Thyroid gland (tissue), 4 donors: ENCODE results near the gene GRIN2A. TPM values are rescaled to one million over a fixed set of nuclear protein-coding genes. Genes with fewer than 3 reads are reported as not detected.

ENCODE experiments used
- DNase-seq, 2 donors: peaks; one replicate each; pipeline ENCODE4 v3.0.0-alpha.2; 2019
- H3K27ac ChIP-seq, 3 donors: fragments of 200-600 bp; sonication (generic); 1 replicate in 2 of 3; 2 replicates in 1 of 3; pipeline ENCODE4 v1.5.1; 2016 to 2019; ENCODE audit warnings: mild to moderate bottlenecking in 1 of 3, moderate library complexity in 1 of 3
- H3K27me3 ChIP-seq: fragments of 200-600 bp; sonication (generic); one replicate; pipeline ENCODE4 v1.5.1; 2019
- H3K36me3 ChIP-seq, 2 donors: fragments of 200-600 bp; sonication (generic); one replicate each; pipeline ENCODE4 v1.5.1; 2016 to 2019
- H3K4me1 ChIP-seq, 2 donors: fragments of 200-600 bp; sonication (generic); one replicate each; pipeline ENCODE4 v1.5.1; 2017 to 2019
- H3K4me3 ChIP-seq, 3 donors: fragments of 200-600 bp; sonication (generic); replicated peaks in 1 of 3; 1 replicate in 2 of 3; 2 replicates in 1 of 3; pipeline ENCODE4 v1.5.1; 2016; ENCODE audit warnings: mild to moderate bottlenecking in 1 of 3
- H3K9me3 ChIP-seq: fragments of 200-600 bp; sonication (generic); one replicate; pipeline ENCODE4 v1.5.1; 2017
- POLR2A ChIP-seq, 2 donors: fragments of 450-650 bp; IDR thresholded peaks; one replicate each; pipeline ENCODE4 v1.6.1; 2017; ENCODE audit warnings: antibody characterized with exemption in 2 of 2, mild to moderate bottlenecking in 2 of 2, moderate library complexity in 1 of 2
- WGBS, 2 donors: methylation state at CpG; one replicate each; pipeline ENCODE4 v1.1.5; 2017; 5-methylcytosine and 5-hydroxymethylcytosine counted together
- intact Hi-C: fragments of 100-400 bp; cut with DNase I; formaldehyde crosslinking; loops from one replicate; pipeline ENCODE4 v1.15.1; 2023
- total RNA-seq, 4 donors: library from RNA; depleted of rRNA; stranded (reverse); fragments of >200 nt; gene quantifications; one replicate each; pipeline ENCODE4 v1.2.3, GENCODE V29; 2016
- TF ChIP-seq, protein P1 (sequence below), 6 experiments: fragments of 200-600 bp in 3 of 6; fragments of 450-650 bp in 3 of 6; sonication (generic) in 3 of 6; IDR thresholded peaks; one replicate each; pipeline ENCODE4 v1.5.1; 2016 to 2019; ENCODE audit warnings: antibody characterized with exemption in 6 of 6, mild to moderate bottlenecking in 2 of 6, inconsistent platforms in 1 of 6, moderate library complexity in 1 of 6

GRIN2A gene
- total RNA-seq, 4 donors from 2014 or later = 0.11 to 1.3 (median 0.53) TPM

DNA sequence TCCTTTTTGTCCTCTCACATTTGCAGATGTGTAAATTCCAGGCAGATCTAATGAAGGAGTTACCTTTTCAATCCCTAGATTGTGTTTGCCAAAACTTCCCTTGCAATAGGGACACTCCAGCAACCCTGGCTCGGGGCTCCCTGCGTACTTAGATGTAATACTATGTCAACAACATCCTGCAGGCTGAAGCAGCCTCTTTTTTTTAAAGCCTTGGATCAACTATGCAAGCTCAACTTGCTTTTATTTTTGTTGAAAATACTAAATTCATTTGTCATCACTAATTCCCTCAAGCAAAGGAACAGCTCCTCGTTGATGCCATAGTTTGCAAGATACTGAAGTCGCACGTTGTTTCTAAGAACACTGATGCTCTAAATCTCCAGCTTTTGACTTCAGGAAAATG lies 59.1 kb downstream of the GRIN2A start:
- WGBS, 2 donors = 29 to 33% methylated on average over 5 of the region's 5 CpGs
- H3K9me3 ChIP-seq = no peaks in the 10 kb centered on the region
- TF ChIP-seq, protein P1, sequence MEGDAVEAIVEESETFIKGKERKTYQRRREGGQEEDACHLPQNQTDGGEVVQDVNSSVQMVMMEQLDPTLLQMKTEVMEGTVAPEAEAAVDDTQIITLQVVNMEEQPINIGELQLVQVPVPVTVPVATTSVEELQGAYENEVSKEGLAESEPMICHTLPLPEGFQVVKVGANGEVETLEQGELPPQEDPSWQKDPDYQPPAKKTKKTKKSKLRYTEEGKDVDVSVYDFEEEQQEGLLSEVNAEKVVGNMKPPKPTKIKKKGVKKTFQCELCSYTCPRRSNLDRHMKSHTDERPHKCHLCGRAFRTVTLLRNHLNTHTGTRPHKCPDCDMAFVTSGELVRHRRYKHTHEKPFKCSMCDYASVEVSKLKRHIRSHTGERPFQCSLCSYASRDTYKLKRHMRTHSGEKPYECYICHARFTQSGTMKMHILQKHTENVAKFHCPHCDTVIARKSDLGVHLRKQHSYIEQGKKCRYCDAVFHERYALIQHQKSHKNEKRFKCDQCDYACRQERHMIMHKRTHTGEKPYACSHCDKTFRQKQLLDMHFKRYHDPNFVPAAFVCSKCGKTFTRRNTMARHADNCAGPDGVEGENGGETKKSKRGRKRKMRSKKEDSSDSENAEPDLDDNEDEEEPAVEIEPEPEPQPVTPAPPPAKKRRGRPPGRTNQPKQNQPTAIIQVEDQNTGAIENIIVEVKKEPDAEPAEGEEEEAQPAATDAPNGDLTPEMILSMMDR (IDR thresholded peaks at IDR 0.05) = no peak
- no peak for TF ChIP-seq POLR2A (IDR thresholded peaks at IDR 0.05)
- peaks cover 13 to 18% of the 10 kb centered on the region in 2 donors for H3K4me1 ChIP-seq
- intact Hi-C loops = no loop called here
- no peaks in the 10 kb centered on the region for H3K36me3 ChIP-seq
- peak overlapping the region in 2 of 3 donors; percentile 26 to 65 for H3K27ac ChIP-seq
- no peaks in the 10 kb centered on the region for H3K27me3 ChIP-seq
- peak; percentile 78 to 82 for DNase-seq
- H3K4me3 ChIP-seq = no peak overlapping the region

DNA sequence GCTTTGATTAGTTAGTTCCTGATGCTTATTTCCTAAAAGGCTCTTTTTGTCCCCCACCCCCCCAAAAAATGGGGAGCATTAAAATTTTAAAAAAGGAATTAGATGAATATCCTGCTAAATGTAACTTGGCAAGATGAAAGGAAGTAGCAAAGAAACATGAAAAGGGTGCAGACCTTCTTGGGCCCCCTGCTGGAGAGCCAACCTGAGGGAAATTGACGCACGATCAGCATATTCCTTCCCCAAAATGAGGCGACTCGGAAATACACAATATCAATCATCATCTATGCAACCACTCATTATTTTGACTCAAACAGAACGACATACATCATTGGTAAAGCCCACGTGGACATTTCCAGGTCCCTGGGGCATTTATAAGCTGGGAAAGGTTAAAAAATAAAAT lies 59.7 kb downstream of the GRIN2A start:
- H3K9me3 ChIP-seq = no peaks in the 10 kb centered on the region
- peaks cover 13 to 18% of the 10 kb centered on the region in 2 donors for H3K4me1 ChIP-seq
- H3K36me3 ChIP-seq = no peaks in the 10 kb centered on the region
- no peaks in the 10 kb centered on the region for H3K27me3 ChIP-seq
- 33 to 51% methylated on average over 6 of the region's 6 CpGs for WGBS, 2 donors
- no peak overlapping the region for H3K4me3 ChIP-seq
- no peak for DNase-seq
- TF ChIP-seq, protein P1 (IDR thresholded peaks at IDR 0.05) = no peak
- TF ChIP-seq POLR2A (IDR thresholded peaks at IDR 0.05) = no peak
- peak overlapping the region in 2 of 3 donors; percentile 26 to 65 for H3K27ac ChIP-seq
- intact Hi-C loops = no loop called here

DNA sequence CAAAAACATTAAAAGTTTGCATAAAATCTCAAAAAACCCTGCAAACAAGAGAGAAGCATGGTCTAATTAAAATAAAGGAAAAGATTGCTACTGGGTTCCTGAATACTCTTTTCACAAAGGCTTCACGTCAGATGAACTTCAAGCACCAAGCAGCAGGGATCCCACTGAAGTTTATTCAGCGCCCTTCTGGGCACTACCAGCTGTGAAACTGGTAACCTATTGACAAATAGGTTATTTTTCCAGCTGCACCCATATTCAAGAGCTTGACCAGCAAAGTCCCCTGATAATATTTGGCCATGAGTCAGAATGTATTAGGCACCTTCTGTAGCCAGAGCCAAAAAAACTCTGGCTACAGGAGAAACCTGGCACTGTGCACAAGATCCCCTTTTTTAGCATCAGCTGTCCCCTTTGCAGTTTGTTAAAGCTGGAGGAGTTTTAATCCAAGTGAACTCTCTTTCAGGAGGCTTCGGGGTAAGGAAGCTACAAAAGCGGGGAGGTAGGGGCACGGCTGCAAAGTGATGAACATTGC lies 60.3 kb downstream of the GRIN2A start:
- intact Hi-C loops = no loop called here
- no peaks in the 10 kb centered on the region for H3K9me3 ChIP-seq
- no peak overlapping the region for H3K4me3 ChIP-seq
- no peak for DNase-seq
- TF ChIP-seq, protein P1 (IDR thresholded peaks at IDR 0.05) = no peak
- TF ChIP-seq POLR2A (IDR thresholded peaks at IDR 0.05) = no peak
- H3K27me3 ChIP-seq = no peaks in the 10 kb centered on the region
- peak overlapping the region in 2 of 3 donors; percentile 26 to 65 for H3K27ac ChIP-seq
- H3K4me1 ChIP-seq = peaks cover 13 to 18% of the 10 kb centered on the region in 2 donors
- no peaks in the 10 kb centered on the region for H3K36me3 ChIP-seq
- WGBS, 2 donors = 32 to 52% methylated on average over 5 of the region's 5 CpGs

DNA sequence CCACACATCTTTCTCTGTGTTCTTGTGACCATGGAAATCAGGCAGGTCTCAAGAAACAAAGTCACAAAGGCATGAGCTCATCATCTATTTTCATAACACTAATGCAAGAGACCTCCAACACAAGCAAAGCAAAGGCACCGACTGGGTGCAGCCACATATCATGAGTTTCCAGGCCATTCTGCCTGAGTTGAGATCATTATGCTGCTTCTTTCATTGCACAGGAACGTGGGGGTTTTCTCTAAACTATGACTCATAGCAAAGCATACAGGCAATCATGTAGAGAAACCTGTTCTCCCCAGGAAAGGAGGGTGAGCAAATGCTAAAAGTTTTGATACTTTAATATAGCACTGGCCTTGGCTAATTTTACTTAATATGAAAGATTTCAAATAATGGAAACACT lies 60.7 kb downstream of the GRIN2A start:
- intact Hi-C loops = no loop called here
- peak in 1 of 2 donors; percentile 18 for DNase-seq
- peaks cover 13 to 20% of the 10 kb centered on the region in 2 donors for H3K4me1 ChIP-seq
- H3K9me3 ChIP-seq = no peaks in the 10 kb centered on the region
- no peaks in the 10 kb centered on the region for H3K36me3 ChIP-seq
- peak overlapping the region in 2 of 3 donors; percentile 26 to 65 for H3K27ac ChIP-seq
- WGBS, 2 donors = 5 to 11% methylated on average over 2 of the region's 2 CpGs
- H3K27me3 ChIP-seq = no peaks in the 10 kb centered on the region
- TF ChIP-seq, protein P1 (IDR thresholded peaks at IDR 0.05) = no peak
- TF ChIP-seq POLR2A (IDR thresholded peaks at IDR 0.05) = no peak
- no peak overlapping the region for H3K4me3 ChIP-seq

DNA sequence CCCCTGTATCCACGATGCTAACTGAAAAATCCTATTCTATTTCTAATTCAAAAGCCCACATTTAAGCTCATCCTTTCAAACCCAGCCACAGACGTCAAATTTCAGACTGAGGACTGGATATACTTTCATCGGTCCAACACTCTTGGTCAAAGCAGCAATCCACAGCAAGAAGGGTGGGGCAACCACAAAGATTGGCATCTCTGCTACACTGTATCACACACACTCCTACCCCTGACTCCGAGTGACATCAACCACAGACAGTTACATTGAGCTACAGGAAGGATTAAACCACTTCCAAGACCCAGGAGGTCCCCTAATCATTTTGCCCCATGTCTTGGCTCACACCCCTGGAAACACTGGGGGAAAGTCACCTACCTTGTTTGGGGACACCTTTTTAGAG lies 61.3 kb downstream of the GRIN2A start:
- Histone ChIP-seq H3K4me1 (peaks cover 13 to 22% of the 10 kb centered on the region in 2 donors), H3K4me3 (no peak overlapping the region), H3K36me3 (no peaks in the 10 kb centered on the region), H3K27ac (peak overlapping the region in 1 of 3 donors; percentile 65), H3K9me3 (no peaks in the 10 kb centered on the region), H3K27me3 (no peaks in the 10 kb centered on the region)
- TF ChIP-seq POLR2A (IDR thresholded peaks at IDR 0.05) = no peak
- TF ChIP-seq, protein P1 (IDR thresholded peaks at IDR 0.05) = no peak
- intact Hi-C loops = no loop called here
- no peak for DNase-seq
- 90 to 92% methylated on average over 4 of the region's 4 CpGs for WGBS, 2 donors
